IPS DF 4.7 (cell line): ENCODE measurements around the gene IFT172.

Source experiments
- DNase-seq: peaks from one replicate; pipeline ENCODE4 v3.0.0-alpha.2; 2013; ENCODE audit warnings: low spot score; ENCODE audit errors: extremely low read depth

Gene IFT172

DNA sequence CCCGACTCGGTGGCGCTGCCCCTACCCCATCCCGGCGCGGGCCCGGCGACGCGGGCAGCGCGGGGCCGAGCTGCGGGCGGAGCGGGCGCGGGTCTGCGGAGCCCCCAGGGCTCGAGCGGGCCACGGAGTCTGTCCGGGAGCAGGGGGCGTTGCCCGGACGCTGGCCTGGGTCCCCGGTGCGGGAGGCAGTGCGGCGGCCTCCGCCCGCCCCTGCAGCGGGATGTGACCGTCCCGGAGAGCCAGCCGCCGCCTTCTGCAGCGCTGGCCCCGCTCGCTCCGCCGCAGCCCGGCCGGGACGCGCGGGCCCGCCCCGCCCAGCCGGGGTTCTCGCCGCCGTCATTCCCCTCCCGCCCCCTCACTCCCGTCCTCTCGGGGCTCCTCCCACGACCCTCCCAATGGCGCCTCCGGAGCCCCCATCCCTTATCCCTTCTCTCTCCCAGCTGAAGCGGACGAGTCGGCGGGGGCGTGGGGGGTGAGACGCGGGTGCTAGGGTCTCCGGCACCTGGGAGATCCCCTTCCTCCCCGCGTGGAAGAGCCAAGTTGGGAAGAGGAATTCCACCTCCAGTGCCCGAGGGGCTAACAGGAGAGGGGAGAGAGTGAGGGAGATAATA lies 5.5 kb upstream of the IFT172 start, which contains the start of gene FNDC4:
TSS of gene FNDC4 (minus strand) at position 257 of the 611 bp plus-strand sequence. CDS start 521 bp downstream, outside the sequence.
- no peak for DNase-seq

DNA sequence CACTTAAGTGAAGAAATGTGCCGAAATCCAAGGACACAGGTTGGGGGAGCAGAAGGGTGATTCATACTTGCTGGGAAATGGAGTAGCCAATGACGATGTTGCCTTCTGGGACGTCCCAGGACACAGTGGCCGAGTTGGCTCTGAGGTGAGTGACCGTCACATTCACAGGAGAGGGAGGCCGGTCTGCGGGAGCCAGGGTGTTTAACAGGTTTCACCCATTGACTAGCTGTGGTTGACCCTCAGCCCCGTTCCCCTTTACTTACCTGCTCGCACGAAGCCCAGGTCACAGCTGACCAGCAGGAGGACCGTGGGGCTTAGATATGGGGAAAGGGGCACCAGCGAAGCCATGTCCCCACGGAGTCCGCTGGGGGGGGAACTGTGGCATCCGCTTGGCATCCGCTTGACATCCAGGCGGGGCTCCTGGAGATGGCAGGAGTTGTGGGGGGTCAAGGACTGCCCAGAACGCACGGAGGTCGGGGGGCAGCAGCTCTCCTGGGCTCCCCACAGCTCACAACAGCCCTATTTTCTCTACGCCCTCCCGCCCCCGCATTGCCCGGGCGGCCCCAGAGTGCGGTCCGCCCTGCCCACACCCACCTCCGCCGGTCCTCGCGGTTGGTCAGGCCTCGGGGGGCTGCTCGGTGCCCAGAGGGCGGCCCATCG lies 4.9 kb upstream of the IFT172 start:
- no peak for DNase-seq

DNA sequence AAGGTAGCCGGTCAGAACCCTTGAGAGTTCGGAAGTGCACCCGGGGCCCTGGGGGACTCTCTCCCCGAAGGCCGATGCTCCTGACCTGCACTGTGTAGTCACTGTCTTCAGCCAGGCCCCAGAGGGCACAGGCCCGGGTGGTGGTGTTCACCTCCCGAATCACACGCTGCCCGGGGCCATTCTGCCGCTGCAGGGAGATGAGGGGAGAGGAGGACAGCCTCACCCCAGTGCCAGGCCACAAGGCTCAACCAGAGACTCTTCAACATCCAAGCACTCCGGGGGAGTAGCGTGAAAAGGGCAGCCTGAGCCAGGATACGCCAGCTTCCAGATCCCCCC lies 4.4 kb upstream of the IFT172 start:
- no peak for DNase-seq

DNA sequence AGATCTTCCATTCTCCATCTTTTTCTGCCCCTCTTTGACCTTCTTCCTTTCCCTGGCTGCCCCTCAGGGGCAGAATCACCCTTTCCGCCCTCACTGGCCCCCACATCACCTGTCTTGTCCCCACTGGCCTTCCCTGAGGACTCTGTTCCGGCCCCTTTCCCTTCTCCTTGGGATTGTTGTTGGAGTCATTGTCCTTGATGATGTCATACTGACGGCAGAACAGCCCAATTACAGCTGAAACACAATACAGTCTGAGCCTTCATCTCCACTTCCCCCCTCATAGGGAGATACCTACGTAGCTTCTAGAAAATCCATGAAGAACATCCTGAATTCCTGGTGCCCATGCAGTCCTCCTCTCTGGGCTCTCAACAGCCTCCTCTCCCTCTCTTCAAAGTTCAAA lies 3.0 kb upstream of the IFT172 start:
- DNase-seq = no peak

DNA sequence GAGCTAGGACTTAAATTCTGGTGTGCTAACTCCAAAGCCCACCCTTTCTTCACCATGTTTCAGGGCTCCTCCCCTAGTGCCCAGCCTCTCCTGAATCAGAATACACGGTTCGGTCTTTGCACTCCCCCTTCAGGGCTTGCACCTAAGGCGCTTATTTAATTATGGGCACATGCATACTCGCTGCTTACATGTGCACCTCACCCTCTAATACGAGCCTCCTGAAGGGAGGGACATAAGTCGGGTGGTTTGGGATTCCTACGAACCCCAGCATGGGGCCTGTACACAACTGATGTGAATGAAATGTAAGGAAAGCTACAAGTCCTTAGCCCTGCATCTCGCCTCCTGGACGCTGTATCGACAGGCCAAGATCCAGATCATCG lies 435 bp downstream of the IFT172 start:
- DNase-seq = no peak

DNA sequence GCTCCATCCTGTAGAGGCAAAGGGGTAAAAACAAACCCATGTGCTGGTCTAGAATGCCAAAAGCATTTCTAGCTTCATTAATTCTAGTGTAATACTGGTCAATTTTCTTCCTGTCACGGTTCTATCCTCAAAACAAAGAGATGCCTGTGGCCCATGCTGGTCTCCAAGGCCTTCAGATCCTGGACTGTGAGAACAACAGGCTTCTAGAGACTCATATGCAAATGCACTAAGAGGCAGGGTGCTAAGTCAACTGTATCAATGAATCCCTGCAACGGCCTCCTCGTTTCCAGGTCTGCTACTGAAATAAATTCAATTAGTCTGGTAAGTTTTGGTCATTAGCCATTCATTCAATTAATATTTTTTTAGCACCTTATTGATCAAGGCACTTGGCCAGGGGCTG lies 4.0 kb downstream of the IFT172 start:
- DNase-seq = no peak

DNA sequence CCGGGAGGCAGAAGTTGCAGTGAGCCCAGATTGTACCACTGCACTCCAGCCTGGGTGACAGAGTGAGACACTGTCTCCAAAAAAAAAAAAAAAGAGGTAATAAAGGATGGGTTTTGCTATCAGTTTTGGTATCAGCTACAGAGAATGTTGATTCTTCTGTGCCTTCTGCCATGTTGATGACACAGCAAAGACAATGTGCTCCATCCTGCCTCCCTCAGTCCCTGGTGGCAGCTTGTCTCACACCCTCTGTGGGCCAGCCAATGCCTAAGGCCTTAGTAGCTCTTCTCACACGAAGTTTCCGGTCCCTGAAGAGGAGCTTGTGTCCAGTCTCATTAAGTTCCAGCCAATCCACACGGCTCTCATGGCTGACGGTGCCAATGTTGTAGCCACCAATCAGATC lies 17.6 kb downstream of the IFT172 start:
- DNase-seq = no peak

DNA sequence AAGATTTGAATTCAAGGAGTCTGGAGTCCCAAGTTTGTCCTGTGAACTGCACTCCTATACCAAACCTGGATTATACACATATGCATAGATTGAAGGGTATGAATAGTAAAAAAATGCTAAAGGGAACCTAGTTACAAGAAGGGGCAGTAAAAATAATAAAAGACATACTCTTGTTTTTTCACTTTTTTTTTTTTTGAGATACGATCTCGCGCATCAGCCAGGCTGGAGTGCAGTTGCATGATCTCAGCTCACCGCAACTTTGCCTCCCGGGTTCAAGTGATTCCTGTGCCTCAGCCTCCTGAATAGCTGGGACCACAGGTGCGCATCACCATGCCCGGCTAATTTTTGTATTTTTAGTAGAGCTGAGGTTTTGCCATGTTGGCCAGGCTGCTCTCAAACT lies 25.1 kb downstream of the IFT172 start:
- DNase-seq = no peak

DNA sequence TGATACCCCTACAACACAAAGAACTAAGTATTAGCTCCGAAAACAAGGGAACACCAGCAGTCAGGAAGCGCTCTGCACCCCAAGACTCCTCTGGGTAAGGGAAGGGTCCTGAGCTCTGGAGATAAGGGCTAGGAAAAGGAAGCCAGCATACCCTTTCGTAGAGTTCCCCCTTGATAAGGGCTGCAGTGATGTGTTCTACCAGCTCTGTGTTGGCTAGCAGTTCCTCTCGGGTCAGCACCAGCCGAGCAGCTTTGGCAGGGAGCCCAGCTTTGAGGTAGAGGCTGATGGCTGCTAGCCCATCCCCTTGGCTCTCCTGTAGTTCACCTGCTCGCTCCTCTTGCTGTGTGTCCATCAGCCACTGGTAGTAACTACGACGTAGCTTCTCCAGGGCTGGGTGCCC lies 28.4 kb downstream of the IFT172 start:
- DNase-seq = no peak

DNA sequence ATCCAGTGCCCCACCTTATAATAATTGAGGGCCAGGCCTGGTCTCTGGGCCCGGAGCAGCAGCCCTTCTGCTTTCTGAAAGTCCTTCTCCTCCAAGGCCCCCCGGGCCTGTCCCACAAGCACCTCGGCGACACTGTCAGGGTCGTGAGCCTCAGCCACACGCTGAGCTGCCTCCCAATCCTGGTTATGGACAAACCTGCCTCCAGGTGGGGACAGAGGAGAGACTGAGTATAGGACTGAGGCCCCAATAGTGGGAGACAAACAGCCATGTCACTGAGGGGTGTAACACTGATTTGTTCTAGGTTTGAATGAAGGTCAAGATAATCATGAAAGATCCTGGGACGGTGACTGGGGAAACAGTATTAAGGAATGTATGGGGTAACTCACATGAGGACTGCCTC lies 35.6 kb downstream of the IFT172 start:
- DNase-seq = no peak

DNA sequence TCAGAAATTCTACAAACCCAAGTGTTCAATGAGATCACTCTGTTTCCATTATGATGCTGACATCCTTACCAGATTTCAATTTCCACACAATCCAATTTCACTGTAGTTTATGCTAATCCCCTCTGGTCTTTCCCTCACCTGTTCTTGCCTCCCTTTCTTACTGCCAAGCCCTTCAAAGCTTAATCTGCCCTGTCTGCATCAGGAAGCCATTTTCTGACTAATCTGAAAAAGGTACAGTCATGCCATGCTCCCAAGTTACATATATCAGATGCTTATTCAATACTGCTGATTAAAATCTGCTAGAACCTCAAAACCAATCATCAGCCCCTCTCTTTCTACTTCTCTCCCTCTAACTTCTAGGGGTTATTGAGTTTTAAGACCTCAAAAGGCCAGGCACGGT lies 38.4 kb downstream of the IFT172 start:
- DNase-seq = no peak

DNA sequence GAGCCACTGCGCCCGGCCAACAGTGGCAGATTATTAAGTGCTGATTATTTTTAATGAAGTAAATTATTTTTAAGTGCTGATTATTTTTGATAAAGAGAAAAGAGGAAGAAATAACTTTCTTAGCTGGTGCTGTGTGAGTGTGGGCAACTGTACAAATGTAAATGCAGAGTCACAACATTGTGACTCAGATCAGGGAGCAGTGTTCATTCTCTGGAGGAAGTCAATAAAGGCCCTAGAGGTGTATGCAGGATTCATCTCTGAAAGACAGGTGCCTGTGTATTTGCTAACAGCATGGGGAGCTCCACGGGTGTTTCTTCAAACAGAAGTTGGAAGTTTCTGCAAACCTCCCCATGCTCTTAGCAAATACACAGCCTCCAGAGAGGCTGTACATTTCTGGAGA lies 41.2 kb downstream of the IFT172 start:
- no peak for DNase-seq

DNA sequence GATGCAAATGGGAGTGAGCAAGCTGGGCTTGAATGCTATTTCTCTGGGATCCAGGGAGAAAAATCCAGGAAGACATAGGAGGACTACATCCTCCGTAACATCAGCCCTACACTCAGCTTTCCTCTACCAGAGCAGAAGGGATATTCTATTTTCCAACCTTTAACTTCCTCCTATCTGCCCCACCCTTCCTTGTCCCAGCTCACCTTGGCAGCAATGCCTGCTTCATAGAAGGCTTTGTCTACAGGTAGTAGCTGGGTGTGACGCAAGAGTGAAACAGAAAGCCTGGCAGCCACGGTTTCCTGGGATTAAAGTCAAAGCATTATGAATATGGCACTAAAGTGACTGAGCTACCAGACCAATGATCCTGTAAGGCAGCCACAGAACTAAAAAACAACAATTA lies 43.5 kb downstream of the IFT172 start:
- no peak for DNase-seq

DNA sequence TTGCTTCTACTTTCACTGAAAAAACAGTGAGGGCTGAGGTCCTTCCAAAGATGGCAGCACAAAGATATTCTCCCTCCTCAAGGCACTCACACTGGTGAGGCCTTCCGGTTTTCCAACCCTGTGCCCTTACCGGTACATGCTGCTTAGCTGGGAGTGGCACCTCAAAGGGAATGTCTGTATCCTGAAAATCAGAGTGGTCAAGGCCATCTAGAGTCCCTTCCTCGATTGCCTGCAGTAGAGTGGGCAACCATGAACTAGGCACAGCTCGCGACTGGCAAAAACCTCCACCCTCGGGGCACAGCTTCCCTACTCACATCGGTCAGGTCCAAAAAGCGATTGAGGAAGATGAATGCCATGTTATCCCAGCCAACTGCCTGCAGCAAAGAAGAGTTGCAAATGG lies 43.9 kb downstream of the IFT172 start:
- DNase-seq = no peak

DNA sequence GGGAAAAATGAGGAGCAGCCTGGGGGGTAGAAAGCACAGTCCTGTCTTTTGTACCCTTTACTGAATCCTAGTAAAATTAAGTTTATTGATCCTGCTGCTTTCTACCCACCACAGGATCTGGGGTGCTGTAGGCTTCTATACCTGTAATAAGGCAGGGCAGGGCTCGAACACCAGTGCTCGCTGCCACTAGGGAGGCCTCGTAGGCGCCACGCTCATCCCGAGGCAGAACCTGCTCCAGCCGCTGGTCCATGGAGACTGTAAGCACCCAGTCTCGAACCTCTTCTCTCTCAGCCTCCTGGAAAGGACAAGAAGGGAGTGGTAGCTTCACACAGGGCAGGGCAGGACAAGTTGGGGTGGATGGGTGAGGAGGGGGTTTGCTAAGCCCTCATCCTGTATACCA lies 44.4 kb downstream of the IFT172 start:
- DNase-seq = no peak

DNA sequence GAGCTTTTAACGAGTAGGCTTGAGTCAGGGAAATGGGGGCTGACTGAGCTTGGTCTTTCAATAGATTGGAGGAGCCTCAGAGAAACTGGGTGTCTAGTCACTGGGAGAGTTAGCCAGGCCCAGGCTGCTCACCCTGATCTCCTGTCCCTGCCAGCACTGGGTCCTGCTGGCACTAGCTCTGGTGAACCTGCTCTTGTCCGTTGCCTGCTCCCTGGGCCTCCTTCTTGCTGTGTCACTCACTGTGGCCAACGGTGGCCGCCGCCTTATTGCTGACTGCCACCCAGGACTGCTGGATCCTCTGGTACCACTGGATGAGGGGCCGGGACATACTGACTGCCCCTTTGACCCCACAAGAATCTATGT lies 46.6 kb downstream of the IFT172 start:
- DNase-seq = no peak

DNA sequence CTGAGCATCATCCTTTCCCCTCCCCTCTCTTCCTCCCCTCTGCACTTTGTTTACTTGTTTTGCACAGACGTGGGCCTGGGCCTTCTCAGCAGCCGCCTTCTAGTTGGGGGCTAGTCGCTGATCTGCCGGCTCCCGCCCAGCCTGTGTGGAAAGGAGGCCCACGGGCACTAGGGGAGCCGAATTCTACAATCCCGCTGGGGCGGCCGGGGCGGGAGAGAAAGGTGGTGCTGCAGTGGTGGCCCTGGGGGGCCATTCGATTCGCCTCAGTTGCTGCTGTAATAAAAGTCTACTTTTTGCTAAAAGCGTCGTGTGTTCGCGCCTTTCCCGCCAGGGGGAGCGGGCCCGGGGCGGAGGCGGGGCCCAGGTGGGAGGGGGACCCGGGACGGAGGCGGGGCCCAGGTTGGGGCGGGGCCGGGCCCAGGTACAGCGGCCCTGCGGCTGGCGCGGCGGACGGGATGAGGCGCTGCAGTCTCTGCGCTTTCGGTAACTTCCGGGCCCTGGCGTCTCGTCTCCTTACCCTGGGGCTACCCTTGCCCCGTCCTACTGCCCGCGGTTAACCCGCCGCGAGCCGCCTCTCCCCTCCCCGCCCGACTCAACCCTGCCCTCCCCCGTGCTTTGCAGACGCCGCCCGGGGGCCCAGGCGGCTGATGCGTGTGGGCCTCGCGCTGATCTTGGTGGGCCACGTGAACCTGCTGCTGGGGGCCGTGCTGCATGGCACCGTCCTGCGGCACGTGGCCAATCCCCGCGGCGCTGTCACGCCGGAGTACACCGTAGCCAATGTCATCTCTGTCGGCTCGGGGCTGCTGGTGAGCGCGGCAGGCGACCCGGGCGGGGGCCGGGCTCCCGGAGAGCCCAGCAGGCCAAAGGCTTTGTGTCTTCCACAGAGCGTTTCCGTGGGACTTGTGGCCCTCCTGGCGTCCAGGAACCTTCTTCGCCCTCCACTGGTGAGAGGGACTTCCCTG lies 47.3 kb downstream of the IFT172 start, which contains the start of gene KRTCAP3:
TSS of gene KRTCAP3 (plus strand) at position 424 of the 962 bp plus-strand sequence. CDS start at position 456, 32 bp downstream.
- no peak for DNase-seq

DNA sequence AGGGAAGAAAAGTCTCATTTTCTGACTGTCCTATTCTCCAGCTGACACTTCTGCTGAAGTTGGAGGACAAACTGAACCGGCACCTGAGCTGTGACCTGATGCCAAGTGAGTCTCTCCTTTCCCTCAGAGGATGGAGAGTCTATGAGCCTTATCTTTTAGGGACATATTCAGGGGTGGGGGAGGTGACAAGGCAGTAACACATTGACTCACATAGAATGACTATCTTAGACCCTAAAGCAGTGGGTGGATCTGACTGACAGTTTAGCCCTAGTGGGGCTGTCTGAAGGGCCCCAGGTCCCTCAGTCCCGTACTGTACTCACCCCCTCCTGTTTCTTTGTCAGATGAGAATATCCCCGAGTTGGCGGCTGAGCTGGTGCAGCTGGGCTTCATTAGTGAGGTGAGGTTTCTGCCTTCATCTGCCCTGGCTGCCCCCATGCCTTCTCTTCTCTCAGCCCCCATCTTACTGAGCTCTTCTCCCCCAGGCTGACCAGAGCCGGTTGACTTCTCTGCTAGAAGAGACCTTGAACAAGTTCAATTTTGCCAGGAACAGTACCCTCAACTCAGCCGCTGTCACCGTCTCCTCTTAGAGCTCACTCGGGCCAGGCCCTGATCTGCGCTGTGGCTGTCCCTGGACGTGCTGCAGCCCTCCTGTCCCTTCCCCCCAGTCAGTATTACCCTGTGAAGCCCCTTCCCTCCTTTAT lies 48.2 kb downstream of the IFT172 start:
- DNase-seq = no peak

DNA sequence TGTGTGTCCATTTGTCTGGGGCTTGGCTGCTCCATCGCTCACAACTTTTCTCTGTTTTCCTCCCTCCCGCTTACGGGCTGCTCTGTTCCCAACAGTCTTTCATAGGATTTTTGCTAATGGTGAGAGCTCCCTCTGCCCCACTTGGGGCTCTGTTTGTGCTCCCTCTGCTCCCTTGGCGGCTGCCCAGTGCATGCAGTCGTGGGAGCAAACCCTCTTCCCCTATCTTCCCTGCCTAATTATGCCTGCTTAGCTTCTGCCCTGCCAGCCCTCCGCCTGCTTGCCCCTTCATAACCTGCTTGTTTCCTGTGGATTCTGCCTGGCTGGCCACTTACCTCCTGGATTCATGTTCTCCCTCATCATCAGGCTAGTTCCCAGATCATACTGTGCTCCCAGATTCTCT lies 53.9 kb downstream of the IFT172 start:
- no peak for DNase-seq

DNA sequence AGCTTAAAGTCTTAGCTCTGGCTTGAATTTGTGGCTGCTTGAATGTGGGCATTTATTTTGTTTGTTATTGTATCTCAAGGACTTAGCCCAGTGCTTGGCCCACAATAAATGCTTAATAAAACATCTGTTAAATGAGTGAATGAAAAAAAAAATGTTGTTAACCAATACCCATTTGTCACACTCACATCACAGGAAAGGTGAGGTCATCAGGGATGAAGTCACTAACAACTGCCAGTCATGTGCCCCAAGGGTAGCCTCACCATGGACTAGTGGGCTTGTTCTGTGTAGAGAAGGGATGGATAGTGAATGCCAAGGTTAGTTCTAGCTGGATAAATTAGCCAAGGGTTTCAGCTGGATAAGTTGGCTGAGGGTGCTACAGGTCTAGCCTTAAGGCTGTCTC lies 58.1 kb downstream of the IFT172 start:
- no peak for DNase-seq

DNA sequence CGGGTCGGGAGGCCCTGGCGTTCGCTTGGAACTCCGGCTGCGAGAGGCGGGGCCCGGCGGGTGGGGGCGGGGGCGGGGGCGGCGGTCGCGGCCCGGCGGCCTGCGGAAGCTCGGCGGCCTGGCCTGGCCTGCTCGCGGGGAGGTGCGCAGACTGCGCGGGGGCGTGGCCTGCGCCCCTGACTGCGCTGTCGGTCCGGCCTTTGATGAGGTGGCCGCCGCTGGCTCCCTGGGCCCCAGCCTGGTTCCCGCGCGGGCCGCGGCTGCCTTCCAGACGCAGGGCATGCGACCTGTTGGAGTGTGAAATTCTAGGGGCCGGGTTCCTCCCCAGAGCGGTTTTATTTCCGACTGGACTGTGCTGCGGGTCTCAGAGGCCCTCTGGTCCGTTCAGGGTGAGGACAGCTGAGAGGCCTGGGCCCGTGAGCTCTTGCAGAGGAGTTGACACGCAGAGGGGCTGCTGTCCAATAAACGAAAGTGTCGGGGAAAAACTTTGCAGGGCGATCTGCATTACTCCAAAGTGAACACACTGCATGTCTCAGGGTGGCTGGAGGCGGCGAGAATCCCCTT lies 60.5 kb downstream of the IFT172 start:
- DNase-seq = no peak
